ENCODE data around the gene PPP4R3B. TPM values are rescaled to one million over a fixed set of nuclear protein-coding genes. Genes with fewer than 3 reads are reported as not detected.
"Not testable (repeated sequence)": the region's sequence is repeated elsewhere in the genome, so short reads cannot be mapped to it uniquely, and the experiment has no call there.

The PPP4R3B gene
- total RNA-seq, 1 donor from 2014 or later: 38.2 TPM

DNA sequence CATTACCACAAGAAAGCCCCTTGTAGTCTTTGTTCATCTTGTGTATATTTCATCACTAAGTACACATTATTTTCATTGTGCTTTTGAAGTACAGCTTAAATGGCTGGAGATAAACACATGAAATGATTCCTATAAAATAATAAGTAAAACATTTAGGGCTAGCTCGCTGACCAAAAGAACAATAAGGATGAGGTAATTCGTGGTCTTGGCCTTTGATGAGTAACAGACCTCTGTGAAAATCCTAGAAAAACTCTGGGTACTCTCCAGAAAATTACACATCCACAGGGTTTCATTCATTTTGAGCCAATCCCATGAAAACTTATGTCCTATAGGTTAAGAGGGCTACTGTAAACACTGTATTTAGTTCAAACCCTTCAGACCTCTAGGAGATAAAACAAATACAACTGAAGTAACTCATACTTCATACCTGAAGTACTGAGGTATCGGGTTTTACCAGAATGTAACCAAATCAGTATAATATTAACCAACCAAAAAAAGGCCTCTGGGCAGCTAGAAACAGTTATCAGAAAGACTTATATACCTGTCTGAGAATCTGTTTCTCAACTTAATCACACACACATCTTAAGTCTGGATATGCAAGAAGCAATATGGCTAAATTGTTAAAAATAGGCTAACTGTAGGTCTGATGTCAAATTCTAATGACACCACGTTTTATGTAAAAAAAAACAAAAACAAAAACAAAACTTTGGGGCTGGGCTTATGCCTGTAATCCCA is 66.9 kb downstream of the PPP4R3B start:
- Histone ChIP-seq H4K20me1 (ENCODE audit: insufficient read depth, low read length) (peaks cover 30% of the 10 kb centered on the region), H3K9me3 (ENCODE audit: insufficient read depth, low read depth, low read length) (no peaks in the 10 kb centered on the region), H3K36me3 (ENCODE audit: insufficient read depth, low read length) (peaks cover 15% of the 10 kb centered on the region), H3K27ac (ENCODE audit: low read depth, low read length) (peak overlapping the region; percentile 60), H3K4me1 (ENCODE audit: insufficient read depth, low read length) (peaks cover 11% of the 10 kb centered on the region), H3K79me2 (ENCODE audit: insufficient read depth, low read length) (no peaks in the 10 kb centered on the region), H3K4me3 (ENCODE audit: insufficient read depth, low read depth, low read length) (no peak overlapping the region), H3K4me2 (ENCODE audit: low read length) (peak overlapping the region; percentile 51), H3K27me3 (ENCODE audit: insufficient read depth, low read length) (no peaks in the 10 kb centered on the region), H3K9ac (ENCODE audit: low read length) (peak overlapping the region; percentile 17), H2AFZ (ENCODE audit: low read depth, low read length) (no peak overlapping the region)
- FAIRE-seq (peak; percentile 68), DNase-seq (ENCODE audit: low read depth) (peak; percentile 87)
- H3K27me3 Mint-ChIP-seq (ENCODE audit: low read depth, unreplicated experiment): no peaks in the 10 kb centered on the region
- TF ChIP-seq, protein P1, sequence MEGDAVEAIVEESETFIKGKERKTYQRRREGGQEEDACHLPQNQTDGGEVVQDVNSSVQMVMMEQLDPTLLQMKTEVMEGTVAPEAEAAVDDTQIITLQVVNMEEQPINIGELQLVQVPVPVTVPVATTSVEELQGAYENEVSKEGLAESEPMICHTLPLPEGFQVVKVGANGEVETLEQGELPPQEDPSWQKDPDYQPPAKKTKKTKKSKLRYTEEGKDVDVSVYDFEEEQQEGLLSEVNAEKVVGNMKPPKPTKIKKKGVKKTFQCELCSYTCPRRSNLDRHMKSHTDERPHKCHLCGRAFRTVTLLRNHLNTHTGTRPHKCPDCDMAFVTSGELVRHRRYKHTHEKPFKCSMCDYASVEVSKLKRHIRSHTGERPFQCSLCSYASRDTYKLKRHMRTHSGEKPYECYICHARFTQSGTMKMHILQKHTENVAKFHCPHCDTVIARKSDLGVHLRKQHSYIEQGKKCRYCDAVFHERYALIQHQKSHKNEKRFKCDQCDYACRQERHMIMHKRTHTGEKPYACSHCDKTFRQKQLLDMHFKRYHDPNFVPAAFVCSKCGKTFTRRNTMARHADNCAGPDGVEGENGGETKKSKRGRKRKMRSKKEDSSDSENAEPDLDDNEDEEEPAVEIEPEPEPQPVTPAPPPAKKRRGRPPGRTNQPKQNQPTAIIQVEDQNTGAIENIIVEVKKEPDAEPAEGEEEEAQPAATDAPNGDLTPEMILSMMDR (IDR thresholded peaks at IDR 0.05; ENCODE audit: insufficient read depth, low read depth, low read length): no peak
- no peak for TF ChIP-seq EZH2 (IDR thresholded peaks at IDR 0.05; ENCODE audit: insufficient read depth, low read length)
- H3K4me3 Mint-ChIP-seq (ENCODE audit: unreplicated experiment): no peak overlapping the region
- peaks cover 11% of the 10 kb centered on the region for H3K4me1 Mint-ChIP-seq (ENCODE audit: low read depth, unreplicated experiment)
- H3K36me3 Mint-ChIP-seq (ENCODE audit: low read depth, unreplicated experiment): peaks cover 6% of the 10 kb centered on the region
- no peaks in the 10 kb centered on the region for H3K9me3 Mint-ChIP-seq (ENCODE audit: unreplicated experiment)
- no peak overlapping the region for H3K27ac Mint-ChIP-seq (ENCODE audit: unreplicated experiment)

DNA sequence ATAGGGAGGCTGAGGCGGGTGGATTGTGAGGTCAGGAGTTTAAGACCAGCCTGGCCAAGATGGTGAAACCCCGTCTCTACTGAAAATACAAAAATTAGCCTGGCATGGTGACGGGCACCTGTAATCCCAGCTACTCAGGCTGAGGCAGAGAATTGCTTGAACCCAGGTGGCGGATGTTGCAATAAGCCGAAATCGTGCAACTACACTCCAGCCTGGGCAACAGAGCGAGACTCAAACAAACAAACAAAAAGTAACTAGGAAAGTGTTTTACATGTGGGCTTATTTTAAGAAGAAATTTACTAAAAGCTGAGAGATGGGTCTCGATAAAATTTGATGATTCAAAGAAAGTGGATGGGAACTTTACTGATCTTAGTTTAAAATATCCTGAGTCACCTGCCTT is 69.7 kb downstream of the PPP4R3B start:
- not testable (repeated sequence) for H3K4me3 ChIP-seq (ENCODE audit: insufficient read depth, low read depth, low read length); H3K27ac ChIP-seq (ENCODE audit: low read depth, low read length); H3K9me3 ChIP-seq (ENCODE audit: insufficient read depth, low read depth, low read length); H3K27ac Mint-ChIP-seq (ENCODE audit: unreplicated experiment); H3K79me2 ChIP-seq (ENCODE audit: insufficient read depth, low read length); H3K9ac ChIP-seq (ENCODE audit: low read length); H3K4me1 Mint-ChIP-seq (ENCODE audit: low read depth, unreplicated experiment); DNase-seq (ENCODE audit: low read depth); H3K36me3 Mint-ChIP-seq (ENCODE audit: low read depth, unreplicated experiment); H3K27me3 ChIP-seq (ENCODE audit: insufficient read depth, low read length); H3K27me3 Mint-ChIP-seq (ENCODE audit: low read depth, unreplicated experiment); H3K4me2 ChIP-seq (ENCODE audit: low read length); FAIRE-seq; H2AFZ ChIP-seq (ENCODE audit: low read depth, low read length); H3K9me3 Mint-ChIP-seq (ENCODE audit: unreplicated experiment); H3K4me3 Mint-ChIP-seq (ENCODE audit: unreplicated experiment)
- peaks cover 15% of the 10 kb centered on the region for H3K36me3 ChIP-seq (ENCODE audit: insufficient read depth, low read length)
- peaks cover 11% of the 10 kb centered on the region for H3K4me1 ChIP-seq (ENCODE audit: insufficient read depth, low read length)
- H4K20me1 ChIP-seq (ENCODE audit: insufficient read depth, low read length): peaks cover 20% of the 10 kb centered on the region

DNA sequence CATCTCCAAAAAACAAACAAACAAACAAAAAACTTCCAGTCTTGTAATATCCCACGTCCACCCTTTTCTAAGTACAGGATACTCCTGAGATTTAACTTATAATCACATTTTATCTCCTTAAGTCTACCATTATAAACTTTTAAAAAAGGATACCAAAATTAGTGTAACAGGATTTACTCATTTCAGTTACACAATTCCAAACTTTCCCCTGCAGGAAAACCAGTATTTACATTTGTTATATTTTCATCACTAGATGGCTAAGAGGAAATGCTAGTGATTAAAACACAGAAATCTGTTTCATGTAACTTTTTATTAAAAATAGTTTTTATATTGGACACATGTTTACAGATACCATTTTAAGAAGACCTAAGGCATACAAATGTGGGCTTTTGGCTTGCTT is 70.4 kb downstream of the PPP4R3B start:
- Histone ChIP-seq H3K27me3 (ENCODE audit: insufficient read depth, low read length) (no peaks in the 10 kb centered on the region), H3K36me3 (ENCODE audit: insufficient read depth, low read length) (peaks cover 15% of the 10 kb centered on the region), H3K4me2 (ENCODE audit: low read length) (no peak overlapping the region), H3K9me3 (ENCODE audit: insufficient read depth, low read depth, low read length) (no peaks in the 10 kb centered on the region), H4K20me1 (ENCODE audit: insufficient read depth, low read length) (peaks cover 20% of the 10 kb centered on the region), H3K79me2 (ENCODE audit: insufficient read depth, low read length) (no peaks in the 10 kb centered on the region), H2AFZ (ENCODE audit: low read depth, low read length) (no peak overlapping the region), H3K4me3 (ENCODE audit: insufficient read depth, low read depth, low read length) (no peak overlapping the region), H3K4me1 (ENCODE audit: insufficient read depth, low read length) (peaks cover 11% of the 10 kb centered on the region), H3K9ac (ENCODE audit: low read length) (no peak overlapping the region), H3K27ac (ENCODE audit: low read depth, low read length) (no peak overlapping the region)
- Mint-ChIP-seq H3K4me3 (ENCODE audit: unreplicated experiment) (no peak overlapping the region), H3K27me3 (ENCODE audit: low read depth, unreplicated experiment) (no peaks in the 10 kb centered on the region), H3K9me3 (ENCODE audit: unreplicated experiment) (no peaks in the 10 kb centered on the region), H3K4me1 (ENCODE audit: low read depth, unreplicated experiment) (peaks cover 7% of the 10 kb centered on the region), H3K36me3 (ENCODE audit: low read depth, unreplicated experiment) (peaks cover 2% of the 10 kb centered on the region), H3K27ac (ENCODE audit: unreplicated experiment) (no peak overlapping the region)
- no peak for DNase-seq (ENCODE audit: low read depth)
- TF ChIP-seq, protein P1 (IDR thresholded peaks at IDR 0.05; ENCODE audit: insufficient read depth, low read depth, low read length): no peak
- FAIRE-seq: no peak

Measured in astrocyte (in vitro differentiated cells and primary cell).